GM19372 (cell line): Measurements from ENCODE around the gene RAB6B.

Experiments
- ATAC-seq: cut with Tn5 transposase; IDR thresholded peaks from one replicate; pipeline ENCODE4 v1.9.1; 2021; ENCODE audit warnings: mild to moderate bottlenecking, low read depth, moderate library complexity; ENCODE audit not compliant: unreplicated experiment

Gene RAB6B

GRCh38 chr3:133932009-133932408, 36.3 kb upstream of the RAB6B start:
- ATAC-seq: no peak

- no peak for ATAC-seq
These were observed 35.4 kb upstream of the RAB6B start for GRCh38 chr3:133931084-133931483.

GRCh38 chr3:133930341-133930933, 34.8 kb upstream of the RAB6B start:
- ATAC-seq: no peak

GRCh38 chr3:133928903-133929607, 33.4 kb upstream of the RAB6B start:
- no peak for ATAC-seq

GRCh38 chr3:133928136-133928893, 32.6 kb upstream of the RAB6B start:
- ATAC-seq: no peak

GRCh38 chr3:133927540-133928066, 31.9 kb upstream of the RAB6B start:
- peak; percentile 78 for ATAC-seq

- ATAC-seq: peak; percentile 3
These were observed 31.3 kb upstream of the RAB6B start for GRCh38 chr3:133926736-133927539.

- no peak for ATAC-seq
These were observed 30.5 kb upstream of the RAB6B start for GRCh38 chr3:133925960-133926735.

- no peak for ATAC-seq
These were observed 28.4 kb upstream of the RAB6B start for GRCh38 chr3:133924041-133924440.

- no peak for ATAC-seq
These were observed 25.9 kb upstream of the RAB6B start for GRCh38 chr3:133921592-133921991.

GRCh38 chr3:133917144-133917543, 21.5 kb upstream of the RAB6B start:
- ATAC-seq: no peak

GRCh38 chr3:133915685-133916658, 20.3 kb upstream of the RAB6B start:
- no peak for ATAC-seq

GRCh38 chr3:133914839-133915600, 19.3 kb upstream of the RAB6B start:
- no peak for ATAC-seq

GRCh38 chr3:133910422-133910821, 14.7 kb upstream of the RAB6B start:
- ATAC-seq: no peak

GRCh38 chr3:133905376-133905775, 9.7 kb upstream of the RAB6B start:
- no peak for ATAC-seq

GRCh38 chr3:133901847-133902246, 6.2 kb upstream of the RAB6B start:
- ATAC-seq: no peak

- no peak for ATAC-seq
These were observed 5.4 kb upstream of the RAB6B start for GRCh38 chr3:133901083-133901482.

- ATAC-seq: no peak
These were observed 3.6 kb upstream of the RAB6B start for GRCh38 chr3:133899311-133899710.
